Activated CD8-positive, alpha-beta memory T cell treated with anti-CD3 and anti-CD28 coated beads for 36 hours (primary cell): ENCODE data around the gene GPN2. TPM values are rescaled to one million over a fixed set of nuclear protein-coding genes. Genes with fewer than 3 reads are reported as not detected.
"Not testable (repeated sequence)": the region's sequence is repeated elsewhere in the genome, so short reads cannot be mapped to it uniquely, and the experiment has no call there.

Experiments used
- CTCF ChIA-PET: fragments of 350-600 bp; sonication (Branson Sonifier 250); formaldehyde crosslinking; loops from one replicate; lab custom pipeline; 2021; ENCODE audit warnings: antibody characterized with exemption; lab: Charles Lee
- POLR2A ChIA-PET: fragments of 350-600 bp; sonication (Branson Sonifier 250); formaldehyde crosslinking; loops from one replicate; lab custom pipeline; 2021; ENCODE audit warnings: antibody characterized with exemption; lab: Charles Lee
- total RNA-seq, 2 experiments: library from RNA; stranded (reverse); gene quantifications; one replicate each; pipeline ENCODE4 v1.2.3, GENCODE V29; 2021

GPN2 gene
- total RNA-seq, 2 experiments from 2014 or later: 73.0 to 78.4 TPM

DNA sequence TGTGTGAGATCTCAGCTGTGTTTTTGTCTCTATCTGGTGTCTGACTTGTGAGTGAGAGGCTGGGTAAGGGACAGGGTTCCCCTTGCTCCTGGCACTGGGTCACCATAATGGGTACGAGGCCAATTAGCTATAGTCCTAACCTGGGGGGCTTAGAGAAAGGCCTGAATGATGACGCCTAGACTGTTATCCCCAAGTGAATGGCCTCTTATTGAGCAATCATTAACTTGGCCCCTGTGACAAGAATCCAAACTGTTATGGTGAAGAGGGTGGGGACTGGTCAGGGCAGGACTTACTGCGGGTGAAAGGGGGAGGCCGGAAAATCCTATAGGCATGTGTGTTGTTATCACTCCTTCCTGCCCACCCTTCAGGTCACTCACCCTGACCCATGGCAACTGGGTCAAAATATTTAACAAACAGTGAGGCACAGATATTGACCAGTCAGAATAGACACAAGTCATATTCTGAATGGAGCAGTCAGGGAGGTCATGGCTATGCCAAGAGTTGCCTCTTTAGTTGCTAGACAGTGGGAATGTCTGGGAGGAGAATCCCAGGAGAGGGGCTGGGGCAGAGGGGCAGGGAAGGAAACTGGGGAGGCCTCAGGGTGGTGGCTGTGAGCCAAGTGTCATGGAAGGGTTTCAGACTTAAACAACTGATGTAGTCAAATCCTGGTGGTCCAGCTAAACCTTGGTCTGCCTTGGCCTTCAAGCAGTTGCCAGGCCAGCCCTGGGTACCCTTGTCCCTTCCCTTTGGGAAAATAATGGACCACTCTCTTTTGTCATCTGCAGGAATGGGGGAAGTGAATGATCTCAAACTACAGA lies 20.5 kb upstream of the GPN2 start:
- ChIA-PET CTCF (interaction anchor here (1.0 kb wide), 1 partner anchor 87 kb away, joined by 3 read pairs; no protein-coding TSS in a partner anchor), POLR2A (no interaction called here)

DNA sequence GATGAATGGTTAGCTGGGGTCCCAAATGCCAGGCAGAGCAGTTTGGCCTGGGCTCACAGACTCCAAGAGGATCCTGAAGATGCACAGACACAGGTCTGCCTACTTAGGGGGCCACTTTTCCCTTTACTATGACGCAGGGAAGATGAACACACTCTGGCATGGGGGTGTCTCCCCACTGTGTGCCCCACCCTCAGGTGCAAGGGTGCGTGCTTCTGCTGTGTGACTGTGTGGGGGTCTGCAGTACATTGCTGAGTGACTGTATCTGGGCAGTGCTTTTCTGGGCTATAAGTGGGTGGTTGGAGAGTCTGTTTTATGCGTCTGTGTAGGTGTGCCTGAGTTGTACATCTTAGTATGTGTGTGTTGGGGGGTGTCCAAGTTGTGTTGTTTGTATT lies 19.9 kb upstream of the GPN2 start:
- CTCF ChIA-PET: interaction anchor here (1.0 kb wide), 1 partner anchor 87 kb away, joined by 3 read pairs; no protein-coding TSS in a partner anchor
- POLR2A ChIA-PET: no interaction called here

DNA sequence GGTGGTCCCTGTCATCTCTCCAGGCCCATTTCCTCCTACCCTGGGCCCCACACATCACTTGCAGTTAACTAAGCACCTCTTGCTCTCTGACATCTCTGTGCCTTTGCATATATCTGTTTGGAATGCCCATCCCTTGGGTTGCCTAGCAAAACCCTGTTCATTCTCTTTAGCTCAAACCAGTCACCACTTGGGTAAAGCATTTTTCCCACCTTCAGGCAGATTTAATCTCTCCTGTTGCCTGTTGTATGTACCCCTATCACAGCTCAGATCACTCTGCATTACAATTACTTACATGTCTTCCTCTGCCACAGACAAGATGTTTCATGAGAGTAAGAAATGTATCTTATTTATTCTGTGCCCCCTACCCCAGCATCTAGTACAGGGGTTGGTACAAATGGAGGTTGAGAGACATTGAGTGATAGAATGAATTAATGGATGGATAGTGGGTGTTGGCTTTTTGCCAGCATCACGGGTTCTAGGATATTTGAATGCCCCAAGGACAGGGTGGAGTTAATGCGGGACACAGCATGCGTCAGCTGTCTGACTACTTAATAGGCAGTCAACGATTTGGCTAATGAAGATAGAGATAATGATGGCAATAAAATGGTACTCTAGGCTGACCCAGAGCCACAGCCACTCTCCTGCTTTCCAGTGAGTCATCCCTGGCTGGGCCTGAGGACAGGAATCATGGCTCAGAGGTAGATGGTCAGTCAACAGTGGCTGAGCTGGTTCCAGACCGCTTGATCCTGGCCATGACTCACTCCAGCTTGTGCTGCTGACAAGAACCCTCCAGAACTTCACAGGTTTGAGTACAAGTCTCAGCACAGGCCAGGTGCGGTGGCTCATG lies 17.2 kb upstream of the GPN2 start:
- ChIA-PET POLR2A (no interaction called here), CTCF (interaction anchor here (0.6 kb wide), 1 partner anchor 489 kb away, joined by 3 read pairs; no protein-coding TSS in a partner anchor)

DNA sequence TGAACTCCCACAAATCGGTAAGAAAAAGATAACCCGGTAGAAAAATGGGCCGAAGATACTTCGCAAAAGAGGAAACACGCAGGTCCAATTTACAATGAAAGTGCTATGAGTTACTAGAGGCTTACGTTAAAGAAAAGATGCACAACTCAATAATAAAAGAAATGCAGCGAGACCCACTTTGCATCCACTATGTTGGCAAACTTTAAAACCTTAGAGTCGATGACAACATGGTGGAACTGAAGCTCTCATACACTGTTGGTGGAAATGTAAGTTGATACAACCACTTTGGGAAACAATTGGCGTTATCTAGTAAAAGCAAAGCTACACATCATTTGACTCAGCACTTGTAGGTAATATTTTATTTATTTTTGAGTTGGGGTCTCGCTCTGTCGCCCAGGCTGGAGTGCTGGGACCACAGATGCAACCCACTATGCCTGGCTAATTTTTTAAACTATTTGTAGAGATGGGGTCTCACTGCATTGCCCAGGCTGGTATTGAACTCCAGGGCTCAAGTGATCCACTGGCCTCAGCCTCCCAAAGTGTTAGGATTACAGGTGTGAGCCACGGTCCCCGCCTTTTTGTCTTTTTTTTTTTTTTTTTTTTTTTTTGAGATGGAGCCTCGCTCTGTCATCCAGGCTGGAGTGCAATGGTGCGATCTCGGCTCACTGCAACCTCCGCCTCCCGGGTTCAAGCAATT lies 10.9 kb upstream of the GPN2 start:
- ChIA-PET CTCF (interaction anchor here (0.6 to 2.3 kb wide), 4 partner anchors 11 to 871 kb away, joined by 3 to 10 read pairs (median 4); partner anchors contain the start of gene GPN2), POLR2A (interaction anchor here (0.7 to 2.2 kb wide), 6 partner anchors 11 to 401 kb away, joined by 3 to 26 read pairs (median 6); partner anchors contain the start of genes GPN2, NUDC and SLC9A1)

DNA sequence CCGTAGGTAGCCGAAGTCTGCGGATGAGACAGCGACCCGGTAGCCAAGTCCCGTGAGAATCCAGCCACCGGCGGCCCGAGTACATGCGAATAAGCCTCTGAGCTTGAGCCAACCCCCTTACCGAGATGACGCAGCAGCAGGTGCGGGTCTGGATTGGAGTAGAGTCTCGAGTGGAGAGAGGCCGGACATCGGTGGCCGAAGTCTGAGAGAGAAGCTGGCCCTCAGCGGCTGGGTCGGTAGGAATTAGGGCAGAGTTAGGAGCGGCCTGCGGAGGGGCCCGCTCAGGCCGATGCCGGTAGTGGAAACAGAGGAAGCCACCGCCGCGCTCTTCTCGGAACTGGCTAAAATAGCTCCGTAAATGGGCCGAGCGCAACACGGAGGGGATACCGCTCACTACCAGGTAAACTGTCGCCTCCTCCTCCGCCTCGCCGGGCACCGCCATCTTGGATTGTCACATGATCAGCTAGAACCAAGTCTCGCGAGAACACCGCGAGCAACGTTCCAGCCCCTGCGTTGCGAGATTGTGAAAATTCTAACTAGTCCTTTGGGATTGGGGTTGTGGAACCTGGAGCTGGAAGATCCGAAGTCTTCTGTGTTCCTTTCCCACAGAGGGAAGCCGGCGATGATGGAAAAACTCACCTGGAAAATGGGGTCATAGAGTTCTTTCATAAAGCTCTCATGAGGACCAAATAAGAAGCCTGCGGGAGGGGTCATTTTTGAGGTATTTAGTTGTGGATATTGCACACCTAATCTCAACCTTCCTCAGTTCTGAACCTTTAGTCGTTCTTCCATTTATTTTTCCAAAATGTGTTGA lies 10.1 kb upstream of the GPN2 start, which contains the start of gene GPATCH3:
Gene GPATCH3, minus strand, starts transcription at position 467 of the 814 bp plus-strand sequence. Its CDS starts 25 bp downstream, at position 442.
- ChIA-PET CTCF (interaction anchor here (2.3 kb wide), 1 partner anchor 10 kb away, joined by 10 read pairs; the partner anchor contains the start of gene GPN2), POLR2A (interaction anchor here (0.7 to 2.2 kb wide), 6 partner anchors 10 to 400 kb away, joined by 3 to 26 read pairs (median 6); partner anchors contain the start of genes GPN2, NUDC and SLC9A1)

DNA sequence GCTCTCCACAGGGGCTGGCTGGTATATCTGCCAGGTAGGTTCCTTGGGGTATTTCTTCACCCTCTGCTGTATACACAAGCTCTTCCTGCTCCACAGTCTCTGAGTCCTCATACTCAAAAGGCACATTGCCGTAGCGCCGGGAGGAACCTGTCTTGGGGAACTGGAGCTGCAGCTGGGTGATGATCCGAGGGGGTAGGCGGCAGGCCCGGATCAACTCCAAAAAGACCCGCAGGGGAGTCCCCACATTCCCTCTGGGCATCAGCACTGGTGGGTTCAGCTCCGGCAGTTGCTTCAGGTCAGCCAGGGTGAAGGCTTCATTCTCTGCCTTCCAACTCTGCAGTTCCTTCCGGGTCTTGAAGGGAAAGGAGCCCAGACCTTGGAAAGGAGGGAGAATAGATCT lies 7.3 kb upstream of the GPN2 start:
- ChIA-PET CTCF (no interaction called here), POLR2A (no interaction called here)

DNA sequence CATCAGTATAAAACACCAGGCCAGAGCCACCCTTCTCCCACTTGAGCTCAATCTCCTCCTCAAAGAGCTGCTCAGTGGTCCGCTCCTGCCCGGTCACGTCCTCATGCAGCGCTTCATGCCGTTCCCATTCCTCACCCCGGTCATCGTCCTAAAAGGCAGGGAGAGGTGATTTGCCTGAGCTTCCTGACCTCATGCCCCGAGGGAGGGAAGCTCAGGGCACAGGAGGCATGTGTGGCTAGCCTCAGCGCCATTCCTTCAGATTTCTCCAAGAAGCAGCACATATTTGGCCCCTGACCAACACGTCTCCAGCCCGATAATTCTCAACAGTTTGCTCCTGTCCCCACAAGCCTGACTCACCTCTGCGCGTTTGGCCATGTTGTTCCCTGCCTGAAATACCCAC lies 4.2 kb upstream of the GPN2 start:
- CTCF ChIA-PET: no interaction called here
- POLR2A ChIA-PET: no interaction called here

DNA sequence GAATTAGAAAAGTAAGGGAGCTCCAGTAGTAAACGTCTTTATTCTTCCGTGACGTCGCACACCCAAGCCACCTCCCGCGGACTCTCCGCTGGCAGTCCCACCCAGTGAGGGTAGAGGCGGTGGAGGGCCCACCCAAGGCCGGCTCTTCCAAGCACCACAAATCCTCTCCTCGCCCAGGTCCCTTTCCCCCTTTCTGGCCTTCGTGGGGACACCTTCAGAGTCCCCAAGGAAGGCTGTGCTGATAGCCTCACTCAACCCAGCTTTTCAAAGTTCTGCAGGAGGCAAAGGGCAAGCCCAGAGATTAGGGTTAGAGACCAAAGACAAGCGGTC lies 349 bp upstream of the GPN2 start:
- ChIA-PET CTCF (interaction anchor here (0.6 to 2.2 kb wide), 6 partner anchors 9 to 197 kb away, joined by 3 to 10 read pairs (median 3); partner anchors contain the start of gene GPATCH3), POLR2A (interaction anchor here (0.5 to 2.0 kb wide), 7 partner anchors 10 to 390 kb away, joined by 3 to 26 read pairs (median 4); partner anchors contain the start of genes GPATCH3, NUDC and TRNP1)

DNA sequence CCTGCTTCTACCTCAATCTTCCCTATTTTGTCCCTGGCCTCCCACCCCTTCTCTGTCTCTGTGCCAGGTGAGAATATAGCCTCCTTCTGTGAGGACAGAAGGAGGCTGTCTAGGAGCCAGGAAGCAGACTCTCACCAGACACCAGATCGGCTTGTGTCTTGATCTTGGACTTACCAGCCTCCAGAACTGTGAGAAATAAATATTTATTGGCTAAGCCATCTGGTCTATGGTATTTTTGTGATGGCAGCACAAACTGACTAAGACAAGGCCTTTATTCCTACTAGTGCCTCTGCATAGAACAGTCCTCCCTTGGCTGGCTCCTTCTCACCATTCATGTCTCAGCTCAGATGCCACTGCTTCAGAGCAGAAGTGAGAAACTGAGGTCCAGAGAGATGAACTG lies 1.9 kb downstream of the GPN2 start:
- POLR2A ChIA-PET: interaction anchor here (0.7 kb wide), 1 partner anchor 317 kb away, joined by 3 read pairs; no protein-coding TSS in a partner anchor
- CTCF ChIA-PET: interaction anchor here (2.0 kb wide), 1 partner anchor 9 kb away, joined by 8 read pairs; no protein-coding TSS in a partner anchor

DNA sequence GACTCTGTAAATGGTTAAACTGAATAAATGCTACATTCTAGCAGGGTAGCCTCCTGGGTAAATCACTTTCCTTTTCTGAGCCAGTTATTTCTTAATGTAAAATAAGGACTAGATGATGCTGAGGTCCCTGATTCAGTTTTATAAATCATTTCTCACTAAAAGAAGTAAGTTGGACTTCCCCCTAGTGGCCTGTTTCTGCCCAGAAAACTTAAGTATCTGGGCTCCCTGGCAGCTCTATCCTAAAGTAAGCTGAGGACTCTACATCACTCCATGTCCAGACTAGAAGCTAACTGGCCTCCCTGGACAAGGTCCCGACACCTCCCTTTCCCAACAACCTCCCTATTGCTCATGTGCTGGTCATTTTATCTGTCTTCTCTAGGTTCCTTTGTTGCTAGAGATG lies 3.0 kb downstream of the GPN2 start:
- ChIA-PET POLR2A (interaction anchor here (0.6 kb wide), 1 partner anchor 212 kb away, joined by 3 read pairs; no protein-coding TSS in a partner anchor), CTCF (interaction anchor here (0.7 to 1.1 kb wide), 3 partner anchors 9 to 1348 kb away, joined by 3 to 4 read pairs (median 4); no protein-coding TSS in a partner anchor)

DNA sequence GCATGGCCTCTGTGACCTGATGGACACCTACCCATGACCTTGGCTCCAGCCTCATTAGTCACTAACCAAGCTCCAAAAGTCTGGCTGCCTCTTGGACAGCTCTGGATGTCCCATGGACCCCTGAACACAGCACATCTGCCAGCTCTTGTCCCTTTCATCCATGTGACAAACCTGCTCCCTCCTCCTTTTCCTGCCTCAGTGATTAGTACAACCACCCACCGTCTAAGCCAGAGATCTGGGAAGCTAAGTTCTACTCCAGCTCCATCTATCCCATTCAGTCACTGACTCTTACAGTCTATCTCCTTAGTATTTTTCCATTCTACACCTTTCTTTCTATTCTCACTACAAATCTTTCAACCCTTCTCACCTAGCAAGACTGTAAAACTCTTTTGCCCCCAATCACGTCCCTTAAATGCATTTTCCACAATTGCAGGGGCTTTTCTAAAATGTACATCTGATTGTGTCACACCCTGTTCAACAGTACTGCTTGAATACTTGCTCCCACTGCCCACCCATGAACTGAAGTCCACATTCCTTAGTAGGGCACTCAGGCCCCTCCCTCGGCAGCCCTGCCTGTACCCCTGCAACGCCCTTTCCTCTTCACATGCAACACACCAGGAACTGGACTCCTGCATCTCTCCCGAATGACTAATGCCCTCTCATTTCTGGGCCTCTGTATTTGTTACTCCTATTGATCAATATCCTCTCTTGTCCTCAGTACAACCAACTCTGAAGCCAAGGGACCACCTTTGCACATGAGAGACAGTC lies 7.2 kb downstream of the GPN2 start:
- POLR2A ChIA-PET: interaction anchor here (1.3 kb wide), 1 partner anchor 10 kb away, joined by 3 read pairs; no protein-coding TSS in a partner anchor
- CTCF ChIA-PET: no interaction called here

DNA sequence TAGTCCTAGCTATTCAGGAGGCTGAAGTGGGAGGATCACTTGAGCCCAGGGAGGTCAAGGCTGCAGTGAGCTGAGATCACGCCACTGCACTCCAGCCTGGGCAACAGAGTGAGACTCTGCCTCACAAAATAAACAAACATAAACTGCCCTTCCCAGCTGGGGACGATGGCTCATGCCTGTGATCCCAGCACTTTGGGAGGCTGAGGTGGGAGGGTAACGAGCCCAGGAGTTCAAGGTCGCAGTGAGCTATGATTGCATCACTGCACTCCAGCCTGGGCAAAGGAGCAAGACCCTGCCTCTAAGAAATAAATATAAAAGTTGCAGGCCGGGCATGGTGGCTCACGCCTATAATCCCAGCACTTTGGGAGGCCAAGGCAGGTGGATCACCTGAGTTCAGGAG lies 8.5 kb downstream of the GPN2 start:
- POLR2A ChIA-PET: interaction anchor here (1.3 kb wide), 1 partner anchor 12 kb away, joined by 3 read pairs; no protein-coding TSS in a partner anchor
- CTCF ChIA-PET: not testable (repeated sequence)

DNA sequence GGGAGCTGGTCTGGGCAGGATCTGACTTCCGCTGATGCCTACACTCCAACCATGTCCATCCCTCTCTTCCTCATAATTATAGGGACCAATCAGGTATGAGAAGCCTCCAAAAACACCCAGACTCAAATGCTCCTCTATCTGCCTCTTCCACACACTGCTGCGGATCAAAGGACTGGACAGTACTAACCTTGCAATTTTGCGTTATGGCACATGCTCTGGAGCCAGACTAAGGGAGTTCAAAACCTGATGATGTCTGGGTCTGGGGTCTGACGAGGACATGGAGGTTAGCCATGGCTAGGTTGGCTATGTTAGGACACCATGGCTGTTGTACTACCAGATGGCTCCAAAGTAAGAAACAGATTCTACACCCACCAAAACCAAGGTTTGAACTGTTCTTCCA lies 10.3 kb downstream of the GPN2 start:
- CTCF ChIA-PET: interaction anchor here (0.8 to 1.7 kb wide), 2 partner anchors 9 to 23 kb away, joined by 3 to 8 read pairs; no protein-coding TSS in a partner anchor

DNA sequence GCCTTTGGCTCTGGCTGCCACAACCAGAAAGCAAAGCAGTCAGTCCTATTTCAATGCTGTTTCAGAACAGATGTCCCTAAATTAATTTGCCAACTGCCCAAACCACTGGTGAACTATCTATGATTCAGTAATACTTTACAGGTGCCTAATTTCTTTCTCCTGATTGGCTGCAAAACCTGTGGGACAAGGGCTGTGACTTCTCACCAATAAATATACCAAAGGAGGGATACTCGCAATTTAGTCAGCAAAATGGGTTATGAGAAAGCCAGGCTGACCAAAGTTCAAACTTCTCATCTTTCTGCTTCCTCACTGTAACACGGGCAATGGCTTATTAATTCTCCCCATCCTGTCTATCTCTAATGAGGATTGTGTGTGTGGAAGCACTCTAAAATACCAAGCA lies 12.8 kb downstream of the GPN2 start:
- POLR2A ChIA-PET: no interaction called here
- CTCF ChIA-PET: interaction anchor here (1.0 to 1.6 kb wide), 2 partner anchors 19 to 27 kb away, joined by 3 read pairs; no protein-coding TSS in a partner anchor

More for the DNA sequence above, 10.3 kb downstream of the GPN2 start:
- POLR2A ChIA-PET: no interaction called here

DNA sequence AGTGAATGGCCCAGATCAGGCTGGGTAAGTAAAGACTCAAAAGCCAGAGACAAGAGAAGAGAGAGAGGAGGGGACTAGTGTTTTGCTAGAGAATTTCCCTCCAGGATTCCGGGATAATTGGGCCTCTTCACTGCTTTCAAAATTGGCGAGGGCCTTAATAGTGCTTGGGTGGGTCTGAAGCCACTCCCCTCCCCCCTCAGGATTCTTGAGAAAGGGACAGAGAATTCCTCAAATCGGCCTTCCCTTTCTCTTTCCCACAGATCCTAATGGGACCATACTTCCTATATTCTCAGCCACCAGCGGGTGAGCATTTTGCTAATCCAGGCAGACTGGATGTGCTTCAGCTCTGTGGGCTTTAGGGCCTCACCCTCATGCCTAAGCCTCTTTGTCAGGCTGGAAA lies 15.2 kb downstream of the GPN2 start:
- ChIA-PET POLR2A (no interaction called here), CTCF (interaction anchor here (1.2 to 2.7 kb wide), 2 partner anchors 10 to 16 kb away, joined by 5 to 6 read pairs; no protein-coding TSS in a partner anchor)

DNA sequence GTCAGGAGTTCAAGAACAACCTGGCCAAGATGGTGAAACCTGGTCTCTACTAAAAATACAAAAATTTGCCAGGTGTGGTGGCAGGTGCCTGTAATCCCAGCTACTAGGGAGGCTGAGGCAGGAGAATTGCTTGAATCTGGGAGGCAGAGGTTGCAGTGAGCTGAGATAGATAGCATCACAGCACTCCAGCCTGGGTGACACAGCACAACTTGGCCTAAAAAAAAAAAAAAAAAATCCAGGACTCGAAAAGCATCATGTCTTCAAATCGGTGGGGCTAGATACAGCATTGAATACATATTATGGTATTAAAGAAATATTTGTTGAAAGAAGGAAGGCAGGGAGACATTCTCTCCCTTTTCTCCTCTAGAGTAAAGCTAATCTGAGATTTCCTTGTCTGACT lies 17.0 kb downstream of the GPN2 start:
- POLR2A ChIA-PET: not testable (repeated sequence)

More for the DNA sequence above, 17.0 kb downstream of the GPN2 start:
- CTCF ChIA-PET: interaction anchor here (1.2 kb wide), 1 partner anchor 27 kb away, joined by 5 read pairs; no protein-coding TSS in a partner anchor
